ENCODE measurements around the gene GPRIN3. TPM values are rescaled to one million over a fixed set of nuclear protein-coding genes. Genes with fewer than 3 reads are reported as not detected.

Gene GPRIN3
- total RNA-seq, 1 experiment from 2014 or later = 0.39 TPM

DNA sequence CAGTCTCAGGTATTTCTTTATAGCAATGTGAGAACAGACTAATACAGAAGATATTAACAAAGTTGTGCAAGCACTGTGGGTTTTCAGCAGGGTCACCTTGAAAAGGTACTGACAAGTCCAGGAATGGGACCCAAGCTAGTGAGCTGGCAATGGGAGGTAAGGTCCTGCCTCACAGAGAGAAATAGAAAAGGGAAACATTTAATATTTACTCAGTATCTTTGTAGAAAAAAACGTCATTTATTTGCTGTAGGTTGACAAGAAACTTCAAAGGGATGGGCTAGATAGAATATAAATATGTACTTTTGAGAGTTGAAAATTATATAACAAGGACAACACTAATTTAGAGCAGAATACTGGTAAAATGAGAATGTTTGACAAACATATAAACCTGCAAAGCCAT, 89.0 kb downstream of the GPRIN3 start:
- POLR2A ChIA-PET = no interaction called here

More for the DNA sequence above, 89.0 kb downstream of the GPRIN3 start:
- Histone ChIP-seq H3K27me3 (ENCODE audit: insufficient read depth, low read length) (no peaks in the 10 kb centered on the region), H3K4me2 (ENCODE audit: low read length) (no peak overlapping the region), H3K9me3 (ENCODE audit: control insufficient read depth in 1 of 2, insufficient read depth in 1 of 2, low read depth in 1 of 2, low read length in 2 of 2) (no peaks in the 10 kb centered on the region), H3K79me2 (ENCODE audit: insufficient read depth, low read length) (no peaks in the 10 kb centered on the region), H3K4me3 (replicated peaks in 1 of 2; ENCODE audit: low read depth in 1 of 2, low read length in 2 of 2) (no peak overlapping the region), H3K9ac (ENCODE audit: low read length) (no peak overlapping the region), H3K36me3 (ENCODE audit: control insufficient read depth in 1 of 2, insufficient read depth in 2 of 2, low read length in 2 of 2) (no peaks in the 10 kb centered on the region), H2AFZ (ENCODE audit: low read depth, low read length, poor library complexity, severe bottlenecking) (no peak overlapping the region), H3K9me2 (ENCODE audit: insufficient read depth) (0 out of 2 replicates have a peak, but pooled peaks cover 7% of the 10 kb centered on the region), H3K4me1 (ENCODE audit: control insufficient read depth in 1 of 2, insufficient read depth in 2 of 2, low read length in 2 of 2) (peaks cover 0 to 6% of the 10 kb centered on the region in 2 experiments; a peak in 2 of 4 replicates), H3K27ac (ENCODE audit: low read depth, low read length) (no peak overlapping the region), H4K20me1 (ENCODE audit: insufficient read depth) (no peaks in the 10 kb centered on the region)
- TF ChIP-seq, protein P1, sequence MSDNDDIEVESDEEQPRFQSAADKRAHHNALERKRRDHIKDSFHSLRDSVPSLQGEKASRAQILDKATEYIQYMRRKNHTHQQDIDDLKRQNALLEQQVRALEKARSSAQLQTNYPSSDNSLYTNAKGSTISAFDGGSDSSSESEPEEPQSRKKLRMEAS (IDR thresholded peaks at IDR 0.05) = no peak
- TF ChIP-seq, protein P2, sequence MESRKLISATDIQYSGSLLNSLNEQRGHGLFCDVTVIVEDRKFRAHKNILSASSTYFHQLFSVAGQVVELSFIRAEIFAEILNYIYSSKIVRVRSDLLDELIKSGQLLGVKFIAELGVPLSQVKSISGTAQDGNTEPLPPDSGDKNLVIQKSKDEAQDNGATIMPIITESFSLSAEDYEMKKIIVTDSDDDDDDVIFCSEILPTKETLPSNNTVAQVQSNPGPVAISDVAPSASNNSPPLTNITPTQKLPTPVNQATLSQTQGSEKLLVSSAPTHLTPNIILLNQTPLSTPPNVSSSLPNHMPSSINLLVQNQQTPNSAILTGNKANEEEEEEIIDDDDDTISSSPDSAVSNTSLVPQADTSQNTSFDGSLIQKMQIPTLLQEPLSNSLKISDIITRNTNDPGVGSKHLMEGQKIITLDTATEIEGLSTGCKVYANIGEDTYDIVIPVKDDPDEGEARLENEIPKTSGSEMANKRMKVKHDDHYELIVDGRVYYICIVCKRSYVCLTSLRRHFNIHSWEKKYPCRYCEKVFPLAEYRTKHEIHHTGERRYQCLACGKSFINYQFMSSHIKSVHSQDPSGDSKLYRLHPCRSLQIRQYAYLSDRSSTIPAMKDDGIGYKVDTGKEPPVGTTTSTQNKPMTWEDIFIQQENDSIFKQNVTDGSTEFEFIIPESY (IDR thresholded peaks at IDR 0.05; ENCODE audit: extremely low read depth, insufficient replicate concordance, low read length) = no peak
- TF ChIP-seq RAD21 (IDR thresholded peaks at IDR 0.05; ENCODE audit: low read depth) = no peak
- TF ChIP-seq YY1 (IDR thresholded peaks at IDR 0.05; ENCODE audit: extremely low read depth, insufficient replicate concordance, low read depth, low read length) = no peak
- no peak for TF ChIP-seq CEBPB (IDR thresholded peaks at IDR 0.05; ENCODE audit: low read depth)
- TF ChIP-seq SP1 (IDR thresholded peaks at IDR 0.05; ENCODE audit: low read depth) = no peak
- TF ChIP-seq SRF (IDR thresholded peaks at IDR 0.05; ENCODE audit: low read depth) = no peak
- TF ChIP-seq, protein P3, sequence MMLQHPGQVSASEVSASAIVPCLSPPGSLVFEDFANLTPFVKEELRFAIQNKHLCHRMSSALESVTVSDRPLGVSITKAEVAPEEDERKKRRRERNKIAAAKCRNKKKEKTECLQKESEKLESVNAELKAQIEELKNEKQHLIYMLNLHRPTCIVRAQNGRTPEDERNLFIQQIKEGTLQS (IDR thresholded peaks at IDR 0.05) = no peak
- TF ChIP-seq, protein P4, sequence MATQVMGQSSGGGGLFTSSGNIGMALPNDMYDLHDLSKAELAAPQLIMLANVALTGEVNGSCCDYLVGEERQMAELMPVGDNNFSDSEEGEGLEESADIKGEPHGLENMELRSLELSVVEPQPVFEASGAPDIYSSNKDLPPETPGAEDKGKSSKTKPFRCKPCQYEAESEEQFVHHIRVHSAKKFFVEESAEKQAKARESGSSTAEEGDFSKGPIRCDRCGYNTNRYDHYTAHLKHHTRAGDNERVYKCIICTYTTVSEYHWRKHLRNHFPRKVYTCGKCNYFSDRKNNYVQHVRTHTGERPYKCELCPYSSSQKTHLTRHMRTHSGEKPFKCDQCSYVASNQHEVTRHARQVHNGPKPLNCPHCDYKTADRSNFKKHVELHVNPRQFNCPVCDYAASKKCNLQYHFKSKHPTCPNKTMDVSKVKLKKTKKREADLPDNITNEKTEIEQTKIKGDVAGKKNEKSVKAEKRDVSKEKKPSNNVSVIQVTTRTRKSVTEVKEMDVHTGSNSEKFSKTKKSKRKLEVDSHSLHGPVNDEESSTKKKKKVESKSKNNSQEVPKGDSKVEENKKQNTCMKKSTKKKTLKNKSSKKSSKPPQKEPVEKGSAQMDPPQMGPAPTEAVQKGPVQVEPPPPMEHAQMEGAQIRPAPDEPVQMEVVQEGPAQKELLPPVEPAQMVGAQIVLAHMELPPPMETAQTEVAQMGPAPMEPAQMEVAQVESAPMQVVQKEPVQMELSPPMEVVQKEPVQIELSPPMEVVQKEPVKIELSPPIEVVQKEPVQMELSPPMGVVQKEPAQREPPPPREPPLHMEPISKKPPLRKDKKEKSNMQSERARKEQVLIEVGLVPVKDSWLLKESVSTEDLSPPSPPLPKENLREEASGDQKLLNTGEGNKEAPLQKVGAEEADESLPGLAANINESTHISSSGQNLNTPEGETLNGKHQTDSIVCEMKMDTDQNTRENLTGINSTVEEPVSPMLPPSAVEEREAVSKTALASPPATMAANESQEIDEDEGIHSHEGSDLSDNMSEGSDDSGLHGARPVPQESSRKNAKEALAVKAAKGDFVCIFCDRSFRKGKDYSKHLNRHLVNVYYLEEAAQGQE (IDR thresholded peaks at IDR 0.05; ENCODE audit: low read depth) = no peak
- TF ChIP-seq ZNF274 (IDR thresholded peaks at IDR 0.05; ENCODE audit: low read depth, low read length) = no peak
- no peak for TF ChIP-seq POLR2AphosphoS5 (IDR thresholded peaks at IDR 0.05; ENCODE audit: low read depth, low read length)
- no peak for TF ChIP-seq EZH2phosphoT487 (IDR thresholded peaks at IDR 0.05; ENCODE audit: borderline replicate concordance)
- TF ChIP-seq, protein P5, sequence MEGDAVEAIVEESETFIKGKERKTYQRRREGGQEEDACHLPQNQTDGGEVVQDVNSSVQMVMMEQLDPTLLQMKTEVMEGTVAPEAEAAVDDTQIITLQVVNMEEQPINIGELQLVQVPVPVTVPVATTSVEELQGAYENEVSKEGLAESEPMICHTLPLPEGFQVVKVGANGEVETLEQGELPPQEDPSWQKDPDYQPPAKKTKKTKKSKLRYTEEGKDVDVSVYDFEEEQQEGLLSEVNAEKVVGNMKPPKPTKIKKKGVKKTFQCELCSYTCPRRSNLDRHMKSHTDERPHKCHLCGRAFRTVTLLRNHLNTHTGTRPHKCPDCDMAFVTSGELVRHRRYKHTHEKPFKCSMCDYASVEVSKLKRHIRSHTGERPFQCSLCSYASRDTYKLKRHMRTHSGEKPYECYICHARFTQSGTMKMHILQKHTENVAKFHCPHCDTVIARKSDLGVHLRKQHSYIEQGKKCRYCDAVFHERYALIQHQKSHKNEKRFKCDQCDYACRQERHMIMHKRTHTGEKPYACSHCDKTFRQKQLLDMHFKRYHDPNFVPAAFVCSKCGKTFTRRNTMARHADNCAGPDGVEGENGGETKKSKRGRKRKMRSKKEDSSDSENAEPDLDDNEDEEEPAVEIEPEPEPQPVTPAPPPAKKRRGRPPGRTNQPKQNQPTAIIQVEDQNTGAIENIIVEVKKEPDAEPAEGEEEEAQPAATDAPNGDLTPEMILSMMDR (IDR thresholded peaks at IDR 0.05 in 2 of 3, conservative IDR thresholded peaks at IDR 0.05 in 1 of 3; ENCODE audit: borderline replicate concordance in 1 of 3, insufficient read depth in 1 of 3, low read depth in 2 of 3, low read length in 2 of 3) = no peak
- ChIA-PET CTCF (interaction anchor here (1.3 kb wide), 1 partner anchor 8 kb away, joined by 10 read pairs; no protein-coding TSS in a partner anchor), RAD21 (ENCODE audit: low non-redundant PET in 1 of 2, low total read pairs in 2 of 2, uncharacterized antibody in 2 of 2, unreplicated experiment in 2 of 2) (no interaction called here)
- intact Hi-C loops (cut with micrococcal nuclease) = no loop called here
- no peak for ATAC-seq
- BruUV-seq (replicated peaks) = no TSS peak
- DNase-seq (ENCODE audit: low read depth, low spot score) = no peak

Data from HCT116 (cell line).